ENCODE results near the gene HSF2.

The HSF2 gene, protein sequence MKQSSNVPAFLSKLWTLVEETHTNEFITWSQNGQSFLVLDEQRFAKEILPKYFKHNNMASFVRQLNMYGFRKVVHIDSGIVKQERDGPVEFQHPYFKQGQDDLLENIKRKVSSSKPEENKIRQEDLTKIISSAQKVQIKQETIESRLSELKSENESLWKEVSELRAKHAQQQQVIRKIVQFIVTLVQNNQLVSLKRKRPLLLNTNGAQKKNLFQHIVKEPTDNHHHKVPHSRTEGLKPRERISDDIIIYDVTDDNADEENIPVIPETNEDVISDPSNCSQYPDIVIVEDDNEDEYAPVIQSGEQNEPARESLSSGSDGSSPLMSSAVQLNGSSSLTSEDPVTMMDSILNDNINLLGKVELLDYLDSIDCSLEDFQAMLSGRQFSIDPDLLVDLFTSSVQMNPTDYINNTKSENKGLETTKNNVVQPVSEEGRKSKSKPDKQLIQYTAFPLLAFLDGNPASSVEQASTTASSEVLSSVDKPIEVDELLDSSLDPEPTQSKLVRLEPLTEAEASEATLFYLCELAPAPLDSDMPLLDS

DNA sequence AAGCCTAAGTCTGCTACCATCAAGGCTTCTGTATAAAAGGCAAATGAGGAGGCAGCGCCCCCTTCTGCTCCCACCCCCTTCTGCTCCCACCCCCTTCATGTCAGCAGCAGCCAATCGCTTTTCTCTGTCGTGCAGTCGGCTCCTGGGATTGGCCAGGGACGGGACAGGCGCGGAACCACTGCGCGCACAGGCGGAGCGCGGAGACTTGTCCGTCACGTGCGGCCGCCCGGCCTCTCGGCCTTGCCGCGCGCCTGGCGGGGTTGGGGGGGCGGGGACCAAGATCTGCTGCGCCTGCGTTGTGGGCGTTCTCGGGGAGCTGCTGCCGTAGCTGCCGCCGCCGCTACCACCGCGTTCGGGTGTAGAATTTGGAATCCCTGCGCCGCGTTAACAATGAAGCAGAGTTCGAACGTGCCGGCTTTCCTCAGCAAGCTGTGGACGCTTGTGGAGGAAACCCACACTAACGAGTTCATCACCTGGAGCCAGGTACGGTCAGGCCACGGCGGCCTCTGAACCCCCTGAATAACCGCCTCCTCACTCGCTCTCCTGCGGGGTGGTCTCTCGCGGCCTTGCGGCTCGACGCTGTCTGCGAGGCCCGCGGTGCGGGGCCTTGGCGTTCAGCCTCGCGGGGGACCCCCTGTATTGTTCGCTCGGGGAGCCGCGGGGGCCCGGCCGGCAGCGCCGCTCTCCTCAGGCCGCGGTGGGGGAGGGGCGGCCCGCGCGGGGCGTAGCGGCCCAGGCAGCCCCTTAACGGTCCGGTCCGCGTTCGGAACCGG, at the start of gene HSF2:
Gene HSF2, plus strand, starts transcription at position 305 of the 773 bp plus-strand sequence. Its CDS starts 86 bp downstream, at position 391.
- peak; percentile 88 for DNase-seq (ENCODE audit: low read depth)

DNA sequence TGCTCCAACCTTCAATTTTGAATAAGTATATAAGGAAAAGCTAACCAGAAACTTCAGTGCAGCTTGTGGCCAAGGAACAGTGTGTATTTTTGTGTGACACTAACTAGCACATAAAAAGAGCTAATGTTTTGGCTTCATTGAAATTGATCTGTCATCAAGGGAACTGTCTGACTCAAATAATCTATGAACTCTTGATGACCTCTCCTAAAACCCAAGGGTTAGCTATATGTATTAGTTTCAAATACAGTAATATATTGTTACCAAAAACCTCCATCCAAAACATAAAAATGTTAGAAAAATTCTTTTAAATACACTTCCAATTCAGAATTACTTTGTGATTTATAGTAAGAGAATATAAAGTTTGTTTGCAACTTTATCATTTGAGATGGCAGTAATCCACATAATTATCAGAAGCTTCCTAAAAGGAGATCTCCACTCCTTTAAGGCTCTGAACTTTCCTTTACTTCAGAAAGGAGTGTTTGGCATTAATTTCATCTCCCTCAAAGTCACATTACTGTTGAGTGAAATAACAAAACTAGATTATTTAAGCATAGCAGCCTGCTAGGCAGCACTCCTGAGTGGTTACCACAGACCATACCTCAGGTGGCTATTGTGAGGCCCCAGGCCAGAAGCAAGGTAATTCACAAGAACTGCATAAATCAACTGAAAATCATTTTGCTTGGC, 46.3 kb upstream of the HSF2 start:
- no peak for DNase-seq (ENCODE audit: low read depth)

DNA sequence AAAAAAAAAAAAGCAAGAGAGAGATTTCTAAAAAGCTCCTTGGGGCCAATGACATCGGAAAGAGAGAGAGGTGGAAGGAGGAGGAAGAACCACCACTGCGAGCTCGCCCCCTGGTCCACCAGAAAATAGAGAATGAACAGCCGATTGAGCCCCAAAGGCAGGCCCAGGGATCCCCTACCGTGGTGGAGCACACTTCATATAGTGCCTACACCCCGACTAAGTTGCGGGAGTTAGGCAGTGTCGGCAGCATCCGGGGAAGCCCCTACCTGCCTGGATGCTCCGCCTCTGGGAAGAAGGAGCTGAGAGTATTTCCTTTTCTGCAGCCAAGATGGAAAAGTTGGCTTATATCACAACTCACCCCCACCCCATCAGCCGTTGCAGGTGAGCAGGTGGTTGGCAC, 38.6 kb upstream of the HSF2 start:
- DNase-seq (ENCODE audit: low read depth) = no peak

DNA sequence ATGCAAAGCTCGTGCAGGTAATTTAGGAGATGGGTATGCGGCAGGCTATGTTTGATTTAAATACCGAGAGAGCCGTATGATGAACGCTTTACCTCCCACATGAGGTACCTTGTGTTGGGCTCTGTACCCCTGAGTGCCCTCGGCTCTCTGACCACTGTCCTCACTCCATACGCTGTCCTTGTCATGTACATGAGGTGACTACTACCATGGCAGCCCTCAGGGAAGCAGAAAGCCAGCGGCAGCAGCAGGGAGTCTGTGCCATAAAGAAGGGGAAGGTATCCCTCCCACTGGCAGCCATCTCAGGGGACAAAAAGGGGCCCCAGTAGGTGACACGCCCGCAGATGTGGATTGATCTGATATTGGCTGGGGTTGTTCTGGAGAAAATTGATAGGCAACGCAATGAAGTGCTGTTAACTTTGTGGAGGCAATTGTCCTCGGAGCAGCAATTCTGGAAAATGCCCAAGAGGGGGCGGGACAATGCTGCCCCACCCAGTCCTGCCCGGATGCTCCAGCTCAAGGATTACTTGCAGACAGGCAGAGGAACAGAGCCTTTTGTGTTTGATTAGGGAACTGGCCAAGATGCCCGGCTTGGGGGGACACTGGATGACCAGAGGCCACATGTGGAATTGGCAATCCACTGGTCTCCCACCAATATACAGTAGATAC, 38.0 kb upstream of the HSF2 start:
- DNase-seq (ENCODE audit: low read depth) = no peak

DNA sequence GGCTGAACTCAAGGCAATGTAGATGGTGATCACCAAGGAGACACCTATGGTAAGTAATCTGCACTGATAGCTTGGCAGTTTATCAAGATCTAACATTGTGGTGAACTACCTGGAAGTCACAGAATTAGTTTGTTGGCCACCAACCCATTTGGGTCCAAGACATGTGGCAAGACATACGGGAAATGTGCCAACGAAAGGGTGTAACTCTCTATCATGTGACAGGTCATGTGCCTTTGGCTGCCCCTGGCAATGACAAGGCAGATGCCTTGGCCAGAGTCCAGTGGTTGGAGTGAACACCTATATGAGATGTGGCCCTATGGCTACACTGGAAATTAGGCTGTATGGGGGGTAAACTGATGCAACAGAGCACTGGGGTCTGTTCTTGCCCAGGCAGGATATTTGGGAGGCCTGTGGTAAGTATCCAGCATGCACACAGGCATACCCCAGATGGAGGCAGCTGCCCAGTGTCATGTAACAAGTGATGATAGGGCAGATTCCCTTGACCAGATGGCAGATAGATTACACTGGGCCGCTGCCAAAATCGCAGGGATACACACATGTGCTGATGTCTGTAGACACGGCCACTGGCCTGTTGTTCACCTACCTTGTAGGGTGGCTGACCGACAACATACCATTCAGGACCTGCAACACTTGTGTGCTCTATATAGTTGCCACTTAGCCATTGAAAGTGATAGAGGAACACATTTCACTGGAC, 35.5 kb upstream of the HSF2 start:
- DNase-seq (ENCODE audit: low read depth) = no peak

DNA sequence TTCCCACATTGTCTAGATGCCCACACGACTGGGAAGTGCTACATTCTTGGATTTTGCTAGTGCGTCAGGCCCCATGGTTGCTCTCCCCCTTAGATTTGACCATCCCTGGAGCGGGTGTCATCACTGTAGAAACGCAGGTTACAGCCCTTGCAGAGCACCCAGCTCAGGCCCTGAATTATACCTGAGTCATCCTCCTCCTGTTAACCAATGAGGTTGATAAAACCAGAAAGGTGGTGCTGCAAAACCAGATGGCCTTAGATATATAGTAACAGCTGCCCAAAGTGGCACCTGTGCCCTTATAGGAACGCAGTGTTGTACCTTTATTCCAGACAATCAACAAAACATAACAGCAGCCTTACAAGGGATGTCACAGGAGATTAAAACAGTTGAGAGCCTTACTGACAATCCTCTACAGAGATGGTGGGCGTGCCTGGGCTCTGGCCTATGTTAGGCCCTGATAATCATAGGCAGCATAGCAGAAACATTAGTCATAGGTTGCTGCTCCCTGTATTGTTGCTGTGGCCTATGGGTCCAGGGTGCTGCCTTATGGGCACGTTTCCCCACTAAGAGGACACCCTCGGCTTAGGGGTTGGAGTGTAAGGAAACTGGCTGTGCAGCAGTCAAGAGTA, 33.6 kb upstream of the HSF2 start:
- DNase-seq (ENCODE audit: low read depth) = no peak

DNA sequence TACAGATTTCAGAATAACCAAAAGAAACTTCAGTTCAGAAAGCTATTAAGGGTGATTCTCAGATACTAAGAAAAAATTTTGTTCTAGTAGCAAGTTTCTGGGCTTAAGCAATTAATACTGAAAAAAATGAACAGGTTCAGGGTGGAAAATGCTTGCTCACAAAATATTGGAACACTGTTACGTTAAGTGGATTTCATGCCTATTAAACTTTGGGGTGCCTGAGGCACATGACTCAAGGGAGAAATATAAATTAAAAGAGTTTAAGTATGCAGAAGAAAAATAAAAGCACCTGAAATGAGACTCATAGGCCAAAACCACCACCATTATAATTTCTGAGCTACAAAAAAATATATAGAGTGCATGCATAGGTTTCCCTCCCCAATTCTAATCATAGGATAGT, 32.3 kb upstream of the HSF2 start:
- DNase-seq (ENCODE audit: low read depth) = no peak

DNA sequence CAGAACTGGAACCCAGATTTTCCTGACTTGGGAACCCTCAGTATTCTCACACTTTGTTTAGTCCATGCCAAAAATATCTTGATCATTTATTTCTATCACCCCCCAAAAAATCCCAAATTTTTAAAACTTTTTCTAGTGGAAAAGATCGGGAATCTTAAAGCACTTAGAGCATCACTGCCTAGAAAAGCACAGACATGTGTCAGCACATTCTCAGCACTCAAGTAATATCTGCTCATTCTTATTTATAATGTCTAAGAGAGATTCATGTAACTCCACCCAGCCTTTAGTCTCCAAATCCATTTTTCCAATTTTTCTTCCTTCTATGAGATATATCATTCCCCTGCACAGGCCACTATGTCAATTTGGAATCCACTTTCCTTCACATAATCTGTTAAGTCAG, 29.9 kb upstream of the HSF2 start:
- no peak for DNase-seq (ENCODE audit: low read depth)

DNA sequence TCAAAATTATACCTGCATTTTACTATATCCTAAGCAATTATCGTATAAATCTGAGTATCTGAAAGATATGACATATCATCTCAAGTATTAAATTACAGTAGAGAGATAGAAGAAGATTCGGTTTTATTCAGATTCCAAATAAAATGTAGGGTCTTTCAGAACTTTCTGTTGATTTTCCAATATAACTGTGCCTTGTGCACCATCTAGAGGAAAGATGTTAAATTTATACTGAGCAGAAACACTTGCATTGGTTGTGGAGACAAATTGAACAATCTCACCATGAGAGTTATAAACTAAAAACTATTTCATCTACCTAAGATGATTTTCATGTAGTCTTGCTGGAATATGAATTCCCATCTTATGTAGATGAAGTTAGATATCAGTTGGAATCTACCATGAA, 26.8 kb upstream of the HSF2 start:
- DNase-seq (ENCODE audit: low read depth) = no peak

DNA sequence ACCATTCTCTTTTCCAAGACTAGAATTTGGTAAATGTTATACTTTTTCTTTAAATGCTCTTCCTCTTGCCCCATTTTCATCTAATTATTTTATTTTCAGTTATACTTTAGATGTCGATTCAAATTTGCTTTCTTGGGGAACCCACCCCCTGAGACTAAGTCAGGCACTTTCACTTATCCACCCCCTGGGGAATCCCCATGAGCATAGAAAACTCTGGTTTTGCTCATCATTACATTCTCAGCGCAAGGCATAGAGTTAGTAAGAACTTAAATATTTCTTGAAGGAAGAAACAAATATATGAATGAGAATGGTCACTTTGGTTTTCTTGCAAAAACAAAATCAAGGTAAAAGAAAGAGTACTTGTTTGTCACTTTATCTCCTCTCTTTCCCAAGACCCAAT, 25.1 kb upstream of the HSF2 start:
- DNase-seq (ENCODE audit: low read depth) = no peak

DNA sequence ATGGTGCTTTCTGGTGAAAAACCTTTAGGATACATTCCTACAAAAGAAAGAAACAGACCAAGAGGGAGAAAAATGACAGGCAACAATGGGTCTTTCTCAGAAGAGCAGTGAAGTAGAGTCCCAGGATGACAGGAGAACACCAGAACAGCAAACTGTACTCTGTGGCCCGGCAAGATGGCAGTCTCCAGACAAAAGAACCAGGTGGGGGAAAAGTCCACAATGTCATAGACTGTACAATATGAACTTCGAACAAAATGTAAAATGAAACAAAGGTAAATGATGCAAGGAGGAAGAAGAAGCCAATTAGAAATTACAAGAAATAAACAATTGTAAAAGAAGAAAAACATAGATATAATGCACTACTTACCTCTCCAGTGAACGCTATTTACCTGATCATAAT, 23.2 kb upstream of the HSF2 start:
- no peak for DNase-seq (ENCODE audit: low read depth)

DNA sequence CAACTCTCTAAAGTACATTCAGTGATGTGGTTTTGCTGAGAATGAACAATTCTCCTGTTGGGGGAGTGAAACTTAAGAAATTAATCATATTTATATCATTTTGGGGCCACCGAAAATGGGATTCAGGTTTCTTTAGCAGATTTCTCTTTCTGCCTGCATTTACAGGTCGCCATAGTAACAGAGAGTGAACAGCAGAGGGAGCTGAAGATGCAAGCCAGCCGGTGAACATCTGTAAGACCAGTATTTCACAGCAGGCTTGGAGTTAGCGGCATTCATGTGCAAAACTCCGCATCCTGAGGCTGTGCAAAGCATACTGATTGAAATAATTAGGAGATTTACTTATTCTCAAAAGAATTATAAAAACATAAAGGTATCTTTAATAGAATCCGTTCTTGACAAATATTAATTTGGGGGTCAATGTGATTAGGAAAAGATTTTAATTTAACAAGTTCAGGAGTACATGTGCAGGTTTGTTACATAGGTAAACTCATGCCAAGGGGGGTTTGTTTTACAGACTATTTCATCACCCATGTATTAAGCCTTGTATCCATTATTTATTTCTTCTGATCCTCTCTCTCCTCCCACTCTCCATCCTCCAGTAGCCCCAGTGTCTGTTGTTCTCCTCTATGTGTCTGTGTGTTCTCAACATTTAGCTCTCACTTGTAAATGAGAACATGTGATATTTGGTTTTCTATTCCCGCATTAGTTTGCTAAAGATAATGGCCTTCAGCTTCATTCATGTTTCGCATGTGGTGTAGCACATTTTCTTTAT, 17.8 kb upstream of the HSF2 start:
- peak; percentile 10 for DNase-seq (ENCODE audit: low read depth)

DNA sequence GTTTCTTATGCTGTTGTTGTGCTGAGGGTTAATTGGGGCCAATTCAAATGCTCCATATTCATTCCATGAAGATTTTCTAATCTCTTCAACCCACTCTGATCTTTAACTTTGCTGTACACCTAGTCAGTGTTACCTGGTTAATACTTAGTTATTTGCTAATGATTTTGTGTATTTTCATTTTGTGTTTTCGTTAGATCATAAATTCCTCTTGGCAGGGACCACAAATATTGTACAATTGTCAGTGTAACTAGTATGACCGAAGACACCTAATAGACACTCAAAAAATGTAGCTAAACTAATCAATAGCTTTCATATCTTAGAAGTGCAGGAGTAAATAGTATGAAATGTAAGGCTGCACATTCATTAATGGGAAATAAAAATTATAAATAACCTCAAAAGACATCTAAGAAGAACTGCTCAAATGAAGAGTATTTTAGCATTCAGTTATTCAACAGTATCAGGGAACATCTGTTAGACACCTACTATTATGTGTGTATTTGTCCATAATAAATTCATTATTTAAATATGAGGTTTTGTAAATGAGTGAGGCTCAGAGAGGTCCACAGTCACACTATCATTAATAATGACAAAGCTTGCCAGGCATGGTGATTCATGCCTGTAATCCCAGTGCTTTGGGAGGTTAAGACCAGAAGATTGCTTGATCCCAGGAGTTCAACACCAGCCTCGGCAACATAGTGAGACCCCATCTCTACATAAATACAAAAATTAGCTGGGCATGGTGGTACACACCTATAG, 13.4 kb upstream of the HSF2 start:
- DNase-seq (ENCODE audit: low read depth) = no peak

DNA sequence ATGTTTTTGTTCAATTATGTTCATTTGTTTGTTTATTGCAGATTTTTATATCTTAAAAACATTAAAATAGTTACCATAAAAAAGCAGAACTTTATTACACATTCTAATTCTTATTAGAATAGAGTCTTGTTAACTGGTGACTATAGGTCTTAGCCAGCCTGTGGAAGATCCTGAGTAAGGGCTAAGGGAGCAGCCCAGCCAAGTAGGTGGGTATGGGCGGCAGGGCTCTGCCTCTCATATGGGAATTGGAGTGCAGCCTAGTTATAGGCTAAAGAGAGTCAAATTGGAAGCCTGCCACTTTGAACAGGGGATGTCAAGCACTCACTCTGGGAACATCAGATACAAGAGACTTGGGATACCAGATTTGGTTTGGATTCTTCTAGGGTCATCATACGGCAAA, 10.5 kb upstream of the HSF2 start:
- no peak for DNase-seq (ENCODE audit: low read depth)

DNA sequence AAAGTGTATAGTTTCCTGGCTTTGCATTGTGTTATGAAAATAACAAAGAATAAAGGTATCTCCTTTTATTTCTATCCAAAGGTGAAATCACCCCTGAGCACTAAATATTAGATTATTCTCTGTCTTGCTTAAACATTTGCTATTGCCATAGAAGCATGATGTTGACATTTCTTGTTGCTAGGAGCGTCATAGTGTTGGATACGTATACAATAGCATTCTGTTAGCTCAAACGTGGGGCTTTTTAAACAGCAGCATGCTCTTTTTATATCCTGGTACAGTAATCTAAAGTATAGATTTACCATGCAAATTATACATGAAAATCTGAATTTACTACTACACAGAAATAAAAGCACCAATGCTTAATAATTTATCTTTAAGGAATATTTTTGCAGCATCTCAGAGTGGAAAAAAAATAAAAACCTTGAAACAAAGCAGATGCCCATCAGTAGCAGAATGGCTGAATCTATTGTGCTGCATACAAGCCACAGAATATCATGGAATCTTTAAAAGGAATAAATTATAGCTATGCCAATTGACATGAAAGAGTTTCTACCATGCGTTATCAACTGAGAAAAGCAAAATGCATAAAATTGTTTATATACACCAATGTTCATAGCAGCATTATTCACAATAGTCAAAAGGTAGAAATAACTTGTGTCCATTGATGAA, 9.6 kb upstream of the HSF2 start:
- no peak for DNase-seq (ENCODE audit: low read depth)

DNA sequence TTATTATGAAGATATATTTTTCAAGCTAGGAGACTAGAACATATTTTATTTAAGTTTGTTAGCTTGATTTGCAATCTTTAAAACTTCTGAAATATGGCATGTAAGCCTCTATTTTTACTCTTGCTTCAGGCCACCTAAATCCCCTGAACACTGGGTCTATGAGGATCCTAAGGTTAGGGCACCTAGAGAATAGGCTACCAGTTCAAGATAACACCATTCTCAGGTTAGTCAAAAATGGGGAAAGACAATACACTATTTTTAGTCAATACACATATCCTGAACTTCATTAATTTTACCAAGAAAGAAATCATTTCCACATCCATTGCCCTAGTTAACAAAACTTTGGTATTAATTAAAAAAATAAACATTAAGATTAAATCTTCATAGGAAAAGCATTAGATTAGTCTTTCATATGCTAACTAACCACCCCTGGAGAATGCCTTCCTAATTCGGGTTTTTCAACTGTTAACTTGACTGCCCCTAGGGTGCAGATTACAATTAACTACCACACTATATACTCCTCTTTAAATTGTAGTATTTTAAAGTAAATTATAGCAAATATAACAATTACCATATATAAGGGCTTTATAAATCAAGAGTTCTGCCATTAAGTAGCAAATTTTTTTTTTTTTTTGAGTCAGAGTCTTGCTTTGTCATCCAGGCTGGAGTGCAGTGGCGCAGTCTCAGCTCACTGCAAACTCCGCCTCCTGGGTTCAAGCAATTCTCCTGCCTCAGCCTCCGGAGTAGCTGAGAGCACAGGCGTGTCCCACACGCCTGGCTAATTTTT, 6.7 kb upstream of the HSF2 start:
- no peak for DNase-seq (ENCODE audit: low read depth)

DNA sequence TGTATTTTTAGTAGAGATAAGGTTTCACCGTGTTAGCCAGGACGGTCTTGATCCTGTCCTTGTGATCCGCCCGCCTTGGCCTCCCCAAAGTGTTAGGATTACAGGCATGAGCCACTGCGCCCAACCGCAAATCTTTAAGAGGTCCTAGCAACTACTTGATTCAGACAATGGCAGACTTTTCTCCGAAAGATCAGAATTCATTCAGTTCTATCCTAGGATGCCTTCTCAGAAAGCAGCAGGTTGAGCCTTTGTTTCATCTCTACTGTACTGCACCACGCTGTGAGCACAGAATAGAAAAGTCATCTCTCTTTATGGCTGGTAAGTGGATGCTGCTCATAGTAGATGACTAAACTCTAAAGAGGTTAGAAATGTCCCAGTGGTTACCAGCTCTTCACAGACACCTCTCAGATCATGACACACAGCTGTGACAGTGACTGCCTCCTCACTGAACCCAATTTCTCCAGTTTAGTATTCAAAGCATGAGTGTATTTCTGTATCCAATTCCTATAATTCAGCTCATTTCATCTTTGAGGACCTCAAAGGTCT, 6.0 kb upstream of the HSF2 start:
- DNase-seq (ENCODE audit: low read depth) = no peak

DNA sequence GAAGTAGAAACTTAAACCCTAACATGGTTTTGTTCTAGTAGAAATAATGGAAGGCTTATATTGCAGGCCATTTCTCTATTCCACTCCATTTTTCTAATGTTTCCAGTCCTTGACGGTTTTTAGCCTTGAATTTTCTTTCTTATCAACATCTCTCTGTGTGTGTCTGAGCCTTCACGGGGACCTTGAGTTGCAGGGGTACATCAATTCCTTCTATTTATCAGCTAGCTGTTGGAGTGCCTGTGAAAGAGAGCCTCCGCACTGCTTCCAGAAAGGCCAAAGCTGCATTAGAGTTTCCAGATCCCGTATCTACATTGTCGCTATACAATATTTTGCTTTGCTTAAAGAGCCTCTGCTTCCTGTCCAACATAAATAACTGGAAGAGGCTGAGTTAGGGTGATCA, 5.4 kb upstream of the HSF2 start:
- no peak for DNase-seq (ENCODE audit: low read depth)
